HepG2 (cell line): ENCODE results near the gene NKX1-1. TPM values are rescaled to one million over a fixed set of nuclear protein-coding genes. Genes with fewer than 3 reads are reported as not detected.

Experiments used
- ATAC-seq: fragments of 200-7000 bp; cut with Tn5 transposase; 3 replicates; pipeline ENCODE4 v1.9.1; 2020; ENCODE audit warnings: mild to moderate bottlenecking, moderate library complexity
- BruUV-seq: library from RNA; stranded (reverse); fragments of 400-500 nt; replicated peaks from 2 replicates; lab custom pipeline; 2021; lab: Mats Ljungman, UMichigan
- CTCF ChIA-PET: fragments of 300-600 bp; formaldehyde crosslinking; extraction: SDS; loops from one replicate; lab custom pipeline; 2021; ENCODE audit warnings: low total read pairs, inconsistent platforms, low intra/inter-chr PET ratio; lab: Yijun Ruan, JAX
- POLR2A ChIA-PET: fragments of 350-600 bp; sonication (Branson Sonifier 250); formaldehyde crosslinking; loops from one replicate; lab custom pipeline; 2020; ENCODE audit warnings: antibody characterized with exemption, inconsistent platforms; lab: Yijun Ruan, JAX
- DNase-seq: peaks from one replicate; pipeline ENCODE4 v3.0.0-alpha.2; 2015; ENCODE audit warnings: low spot score
- FAIRE-seq: peaks from 3 replicates; lab custom pipeline; 2011; peaks lifted over from hg19 to GRCh38; lab: Jason Lieb, UNC
- H2AFZ ChIP-seq: one replicate; pipeline ENCODE4 v1.6.1; 2011; ENCODE audit warnings: low read length, inconsistent platforms
- H3K27ac ChIP-seq: fragments of 300-600 bp; 3 replicates; pipeline ENCODE4 v1.8.0; 2011; ENCODE audit warnings: mixed run types, mild to moderate bottlenecking, mixed read lengths, low read length, inconsistent platforms; ENCODE audit not compliant: insufficient read depth; ENCODE audit errors: extremely low read length
- H3K27me3 ChIP-seq, 2 experiments: fragments of 200-600 bp in 1 of 2; 2 replicates in 1 of 2; 3 replicates in 1 of 2; pipeline versions ENCODE4 v1.6.0 to v1.8.0; 2011; ENCODE audit warnings: low read length in 2 of 2, mild to moderate bottlenecking in 2 of 2, moderate library complexity in 2 of 2, inconsistent platforms in 1 of 2; ENCODE audit not compliant: insufficient read depth in 2 of 2, control insufficient read depth in 1 of 2
- H3K36me3 ChIP-seq, 2 experiments: fragments of 200-600 bp in 1 of 2; replicated peaks in 1 of 2; 2 replicates in 1 of 2; 3 replicates in 1 of 2; pipeline versions ENCODE4 v1.5.1 to v1.8.0; 2011; ENCODE audit warnings: low read length in 2 of 2, inconsistent platforms in 1 of 2; ENCODE audit not compliant: insufficient read depth in 2 of 2, control insufficient read depth in 1 of 2
- H3K4me1 ChIP-seq: 2 replicates; pipeline ENCODE4 v1.5.1; 2012; ENCODE audit warnings: low read length, inconsistent platforms; ENCODE audit not compliant: insufficient read depth
- H3K4me2 ChIP-seq: 2 replicates; pipeline ENCODE4 v1.6.0; 2011; ENCODE audit warnings: low read depth, low read length, inconsistent platforms
- H3K4me3 ChIP-seq, 3 experiments: fragments of 200-600 bp in 1 of 3; sonication (generic), shearing (Covaris generic) in 1 of 3; replicated peaks in 1 of 3; 2 replicates each; pipeline ENCODE4 v1.5.1; 2011 to 2016; ENCODE audit warnings: low read length in 3 of 3, inconsistent platforms in 2 of 3, low read depth in 2 of 3, mild to moderate bottlenecking in 2 of 3, control low read depth in 1 of 3, mixed read lengths in 1 of 3; ENCODE audit not compliant: insufficient read depth in 1 of 3
- H3K79me2 ChIP-seq: one replicate; pipeline ENCODE4 v1.6.1; 2011; ENCODE audit warnings: low read length, inconsistent platforms; ENCODE audit not compliant: insufficient read depth
- H3K9ac ChIP-seq: 2 replicates; pipeline ENCODE4 v1.6.0; 2011; ENCODE audit warnings: mild to moderate bottlenecking, low read depth, low read length, inconsistent platforms; ENCODE audit not compliant: insufficient read depth
- H3K9me3 ChIP-seq: 2 replicates; pipeline ENCODE4 v1.5.1; 2012; ENCODE audit warnings: mild to moderate bottlenecking, low read length
- H4K20me1 ChIP-seq: 2 replicates; pipeline ENCODE4 v1.6.0; 2011; ENCODE audit warnings: inconsistent platforms, mild to moderate bottlenecking, low read length, moderate library complexity; ENCODE audit not compliant: insufficient read depth
- EEA1 ChIP-seq: sonication (generic); formaldehyde crosslinking; IDR thresholded peaks from 2 replicates; pipeline ENCODE4 v1.5.1; 2020; ENCODE audit warnings: mild to moderate bottlenecking, missing genetic modification reagents, borderline replicate concordance
- FOXA3 ChIP-seq: IDR thresholded peaks from 2 replicates; pipeline ENCODE4 v1.6.1; 2016; ENCODE audit warnings: missing genetic modification reagents, missing compliant biosample characterization
- FOXJ3 ChIP-seq: sonication (generic); formaldehyde crosslinking; IDR thresholded peaks from 2 replicates; pipeline ENCODE4 v1.4.0; 2020; ENCODE audit warnings: missing genetic modification reagents, mild to moderate bottlenecking, borderline replicate concordance
- LCORL ChIP-seq, 2 experiments: fragments of 450-650 bp in 1 of 2; sonication (generic) in 1 of 2; formaldehyde crosslinking in 1 of 2; IDR thresholded peaks; 2 replicates each; pipeline versions ENCODE4 v1.5.0 to v1.6.1; 2017 to 2020; ENCODE audit warnings: antibody characterized with exemption in 1 of 2, missing genetic modification reagents in 1 of 2
- MAFK ChIP-seq, 2 experiments: IDR thresholded peaks in 1 of 2; conservative IDR thresholded peaks in 1 of 2; 2 replicates each; pipeline ENCODE4 v1.6.1; 2011; ENCODE audit warnings: improper control_type of control experiment in 2 of 2, low read length in 2 of 2
- MATR3 ChIP-seq: sonication (generic); formaldehyde crosslinking; IDR thresholded peaks from 2 replicates; pipeline ENCODE4 v1.4.0; 2020; ENCODE audit warnings: missing genetic modification reagents
- NCOA2 ChIP-seq: sonication (generic); formaldehyde crosslinking; IDR thresholded peaks from 2 replicates; pipeline ENCODE4 v1.8.0; 2022; ENCODE audit warnings: inconsistent platforms
- PAX8 ChIP-seq: sonication (generic); formaldehyde crosslinking; IDR thresholded peaks from 2 replicates; pipeline ENCODE4 v1.8.0; 2022; ENCODE audit warnings: mild to moderate bottlenecking, missing genetic modification reagents, borderline replicate concordance
- PPARG ChIP-seq: conservative IDR thresholded peaks from 2 replicates; pipeline ENCODE4 v1.6.1; 2016; ENCODE audit warnings: missing biosample characterization, missing genetic modification reagents
- PTBP1 ChIP-seq: fragments of 200-400 bp; formaldehyde crosslinking; IDR thresholded peaks from 2 replicates; pipeline ENCODE4 v1.6.1; 2018; ENCODE audit warnings: low read length, low read depth; ENCODE audit not compliant: poor library complexity, severe bottlenecking
- SMC3 ChIP-seq: IDR thresholded peaks from 2 replicates; pipeline ENCODE4 v1.6.1; 2011; ENCODE audit warnings: low read length, improper control_type of control experiment
- TRIM24 ChIP-seq: sonication (generic); formaldehyde crosslinking; IDR thresholded peaks from 2 replicates; pipeline ENCODE4 v1.8.0; 2022; ENCODE audit warnings: mild to moderate bottlenecking, missing genetic modification reagents
- ZBTB33 ChIP-seq: sonication (generic); formaldehyde crosslinking; IDR thresholded peaks from 2 replicates; pipeline ENCODE4 v1.4.0; 2020; ENCODE audit warnings: missing genetic modification reagents
- ZFP36L1 ChIP-seq: sonication (generic); formaldehyde crosslinking; IDR thresholded peaks from 2 replicates; pipeline ENCODE4 v1.8.0; 2022; ENCODE audit warnings: mild to moderate bottlenecking, missing genetic modification reagents, moderate library complexity
- ZNF343 ChIP-seq: sonication (generic); formaldehyde crosslinking; IDR thresholded peaks from 2 replicates; pipeline ENCODE4 v1.4.0; 2020; ENCODE audit warnings: mild to moderate bottlenecking, missing genetic modification reagents
- ZNF687 ChIP-seq: sonication (generic); formaldehyde crosslinking; IDR thresholded peaks from 2 replicates; pipeline ENCODE4 v1.5.1; 2020; ENCODE audit warnings: mild to moderate bottlenecking, missing genetic modification reagents, moderate library complexity
- WGBS: methylation state at CpG from one replicate; pipeline ENCODE4 v1.1.6; 2017; ENCODE audit warnings: low lambda C conversion rate; 5-methylcytosine and 5-hydroxymethylcytosine counted together
- in situ Hi-C: cut with HindIII; loops from 2 replicates; pipeline ENCODE4 v1.10.0; 2017; ENCODE audit warnings: low pct_unique_long_range_greater_than_20kb; ENCODE audit not compliant: extremely low pct_ligation_motif_present
- intact Hi-C: fragments of 100-400 bp; cut with micrococcal nuclease; formaldehyde crosslinking; loops from one replicate; pipeline ENCODE4 v1.10.0; 2022; ENCODE audit not compliant: unreplicated experiment
- polyA plus RNA-seq, 8 experiments: library from polyadenylated mRNA; depleted of rRNA in 3 of 8; stranded (reverse) in 7 of 8; unstranded in 1 of 8; fragments of >200 nt; fragmentation: Illumina TruSeq in 4 of 8; extraction: Trizol in 4 of 8; gene quantifications; 2 replicates each; pipeline versions ENCODE4 v1.2.1 to v1.2.3, GENCODE V29; 2011 to 2016; ENCODE audit warnings: low read depth in 4 of 8, missing spikeins in 1 of 8, mixed read lengths in 1 of 8; ENCODE audit not compliant: insufficient read depth in 1 of 8
- total RNA-seq, 5 experiments: library from RNA; depleted of rRNA; stranded (reverse); fragments of >200 nt; fragmentation: Illumina TruSeq; extraction: Trizol; gene quantifications; 2 replicates each; pipeline ENCODE4 v1.2.3, GENCODE V29; 2016; ENCODE audit warnings: low read depth in 1 of 5

Gene NKX1-1
- total and polyA plus RNA-seq, 2 of the 13 experiments (the other 11 are each of a cell fraction or from before 2014, with no cell fraction given), result not detected

DNA sequence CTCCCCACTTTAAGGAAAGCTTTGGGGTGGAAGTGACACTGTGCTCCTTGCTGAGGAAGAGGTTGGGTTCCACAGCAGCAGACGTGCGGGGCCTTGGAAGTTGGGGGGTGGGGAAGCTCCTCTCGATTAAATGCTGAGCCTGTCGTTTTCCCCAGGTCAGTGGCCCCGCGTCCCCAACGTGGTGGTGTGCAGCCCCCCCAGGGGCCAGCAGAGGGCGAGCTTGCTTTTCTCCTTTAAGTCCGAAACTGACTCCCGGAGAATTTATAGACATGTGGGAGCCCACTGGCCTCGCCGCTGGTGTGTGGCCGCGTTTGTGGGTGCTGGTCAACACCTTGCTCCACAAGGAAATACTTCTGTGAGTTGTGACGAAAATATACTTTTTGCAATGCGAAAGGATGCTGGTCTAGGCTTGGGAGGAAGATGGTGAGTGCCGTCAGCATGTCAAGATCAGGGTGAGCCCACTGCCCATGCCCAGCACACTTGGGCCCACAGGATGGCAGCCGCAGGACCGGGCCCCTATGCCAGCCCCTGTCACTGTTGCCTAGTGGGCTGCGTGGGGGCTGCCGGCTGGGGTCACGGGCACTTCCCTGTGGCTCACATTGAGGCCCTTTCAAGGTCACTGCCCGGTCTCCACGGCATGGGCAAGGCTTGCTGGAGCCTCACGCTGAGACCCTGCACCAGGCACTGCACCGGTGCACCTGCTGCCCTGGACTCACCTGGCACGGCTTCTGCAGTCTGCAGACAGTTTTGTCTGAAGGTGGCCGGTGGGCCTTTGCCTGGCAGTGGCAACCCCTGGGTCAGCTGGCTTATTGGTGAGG, 49.9 kb downstream of the NKX1-1 start:
- H3K9ac ChIP-seq, result no peak overlapping the region
- ATAC-seq, result peak; percentile 39
- POLR2A ChIA-PET, result interaction anchor here (0.7 to 0.9 kb wide), 3 partner anchors 9 to 47 kb away, joined by 3 read pairs; no protein-coding TSS in a partner anchor
- no peak overlapping the region for H3K4me2 ChIP-seq
- H3K4me3 ChIP-seq, result no peak overlapping the region
- H4K20me1 ChIP-seq, result no peaks in the 10 kb centered on the region
- 74% methylated on average over 23 of the region's 28 CpGs for WGBS
- intact Hi-C loops (loop anchor here (5.0 kb wide), 1 partner anchor 156 kb away; no protein-coding TSS in a partner anchor), in situ Hi-C loops (loop anchor here (10.0 kb wide), 1 partner anchor 158 kb away; no protein-coding TSS in a partner anchor)
- CTCF ChIA-PET, result interaction anchor here (0.8 to 1.3 kb wide), 2 partner anchors 157 to 272 kb away, joined by 3 to 10 read pairs; no protein-coding TSS in a partner anchor
- no peak overlapping the region for H2AFZ ChIP-seq
- no peaks in the 10 kb centered on the region for H3K79me2 ChIP-seq
- peak; percentile 36 for DNase-seq
- FAIRE-seq, result no peak
- no peak overlapping the region for H3K27ac ChIP-seq
- BruUV-seq, result no TSS peak
- no peaks in the 10 kb centered on the region for H3K9me3 ChIP-seq
- H3K4me1 ChIP-seq, result peaks cover 16% of the 10 kb centered on the region
- H3K27me3 ChIP-seq, result no peaks in the 10 kb centered on the region
- H3K36me3 ChIP-seq, result peaks cover 9 to 13% of the 10 kb centered on the region in 2 experiments; a peak in 4 of 5 replicates
- TF ChIP-seq MAFK (conservative IDR thresholded peaks at IDR 0.05 in 1 of 2, IDR thresholded peaks at IDR 0.05 in 1 of 2; ENCODE audit: low read length in 2 of 2), result peak; percentile 45 to 67; a peak in 3 of 4 replicates
- TF ChIP-seq TRIM24 (CRISPR knock-in tag), result no peak
- no peak for TF ChIP-seq ZFP36L1 (CRISPR knock-in tag)
- TF ChIP-seq PPARG (CRISPR knock-in tag), result no peak
- TF ChIP-seq SMC3, result 0 out of 2 replicates have a peak, but pooled peaks have one; percentile 22
- TF ChIP-seq FOXJ3 (CRISPR knock-in tag), result no peak
- TF ChIP-seq PAX8 (CRISPR knock-in tag), result no peak
- no peak for TF ChIP-seq FOXA3 (CRISPR knock-in tag)
- no peak for TF ChIP-seq ZNF343 (CRISPR knock-in tag)
- 0 out of 2 replicates have a peak, but pooled peaks have one; percentile 14 for TF ChIP-seq ZNF687
- no peak for TF ChIP-seq MATR3 (CRISPR knock-in tag)
- no peak for TF ChIP-seq PTBP1
- TF ChIP-seq NCOA2 (CRISPR knock-in tag), result no peak
- no peak for TF ChIP-seq ZBTB33
- TF ChIP-seq LCORL (IDR thresholded peaks at IDR 0.05), result no peak
- TF ChIP-seq LCORL (CRISPR knock-in tag; IDR thresholded peaks at IDR 0.05), result no peak
- TF ChIP-seq EEA1 (CRISPR knock-in tag), result no peak
